ENCODE results near the gene UTS2R. TPM values are rescaled to one million over a fixed set of nuclear protein-coding genes. Genes with fewer than 3 reads are reported as not detected.

The UTS2R gene
- total RNA-seq, 1 donor from 2014 or later = 7.2 TPM

- Mint-ChIP-seq H3K27me3 (ENCODE audit: unreplicated experiment) (peaks cover 5% of the 10 kb centered on the region), H3K9me3 (ENCODE audit: unreplicated experiment) (peaks cover 3% of the 10 kb centered on the region), H3K27ac (ENCODE audit: unreplicated experiment) (no peak overlapping the region), H3K4me1 (ENCODE audit: low read depth, unreplicated experiment) (peaks cover 9% of the 10 kb centered on the region), H3K4me3 (ENCODE audit: unreplicated experiment) (no peak overlapping the region), H3K36me3 (ENCODE audit: unreplicated experiment) (no peaks in the 10 kb centered on the region)
- TF ChIP-seq CTCF (IDR thresholded peaks at IDR 0.05; ENCODE audit: partially characterized antibody, unreplicated experiment) = no peak
- DNase-seq = no peak
These were observed 18.7 kb downstream of the UTS2R start for GRCh38 chr17:82390015-82390859.

GRCh38 chr17:82390860-82391435 lies 19.4 kb downstream of the UTS2R start:
- no peak for TF ChIP-seq CTCF (IDR thresholded peaks at IDR 0.05; ENCODE audit: partially characterized antibody, unreplicated experiment)
- Mint-ChIP-seq H3K36me3 (ENCODE audit: unreplicated experiment) (no peaks in the 10 kb centered on the region), H3K4me1 (ENCODE audit: low read depth, unreplicated experiment) (peaks cover 9% of the 10 kb centered on the region), H3K27ac (ENCODE audit: unreplicated experiment) (no peak overlapping the region), H3K27me3 (ENCODE audit: unreplicated experiment) (peaks cover 5% of the 10 kb centered on the region), H3K4me3 (ENCODE audit: unreplicated experiment) (no peak overlapping the region), H3K9me3 (ENCODE audit: unreplicated experiment) (peaks cover 3% of the 10 kb centered on the region)
- no peak for DNase-seq

- H3K4me3 Mint-ChIP-seq (ENCODE audit: unreplicated experiment) = no peak overlapping the region
- H3K27ac Mint-ChIP-seq (ENCODE audit: unreplicated experiment) = no peak overlapping the region
- TF ChIP-seq CTCF (IDR thresholded peaks at IDR 0.05; ENCODE audit: partially characterized antibody, unreplicated experiment) = no peak
These were observed 20.0 kb downstream of the UTS2R start for GRCh38 chr17:82391496-82392066.

GRCh38 chr17:82392209-82392920 lies 20.8 kb downstream of the UTS2R start:
- H3K27ac Mint-ChIP-seq (ENCODE audit: unreplicated experiment) = no peak overlapping the region
- H3K4me1 Mint-ChIP-seq (ENCODE audit: low read depth, unreplicated experiment) = peaks cover 10% of the 10 kb centered on the region
- no peak for DNase-seq
- H3K4me3 Mint-ChIP-seq (ENCODE audit: unreplicated experiment) = peak overlapping the region; percentile 6
- TF ChIP-seq CTCF (IDR thresholded peaks at IDR 0.05; ENCODE audit: partially characterized antibody, unreplicated experiment) = no peak
- peaks cover 4% of the 10 kb centered on the region for H3K36me3 Mint-ChIP-seq (ENCODE audit: unreplicated experiment)
- peaks cover 5% of the 10 kb centered on the region for H3K27me3 Mint-ChIP-seq (ENCODE audit: unreplicated experiment)
- peaks cover 6% of the 10 kb centered on the region for H3K9me3 Mint-ChIP-seq (ENCODE audit: unreplicated experiment)

More at GRCh38 chr17:82391496-82392066, 20.0 kb downstream of the UTS2R start:
- Mint-ChIP-seq H3K36me3 (ENCODE audit: unreplicated experiment) (peaks cover 4% of the 10 kb centered on the region), H3K4me1 (ENCODE audit: low read depth, unreplicated experiment) (peaks cover 9% of the 10 kb centered on the region), H3K27me3 (ENCODE audit: unreplicated experiment) (peaks cover 5% of the 10 kb centered on the region), H3K9me3 (ENCODE audit: unreplicated experiment) (peaks cover 6% of the 10 kb centered on the region)
- DNase-seq = no peak

Measured in glutamatergic neuron (in vitro differentiated cells).